Neural cell (in vitro differentiated cells): Measurements from ENCODE around the gene HFM1.

ENCODE experiments used
- EP300 ChIP-seq: fragments of 450-650 bp; conservative IDR thresholded peaks from 2 replicates; pipeline ENCODE4 v1.6.1; 2014; ENCODE audit warnings: antibody characterized with exemption, mild to moderate bottlenecking, moderate library complexity; ENCODE audit not compliant: poor library complexity, severe bottlenecking
- EZH2 ChIP-seq: fragments of 200-600, 300-800 bp; shearing (Covaris generic), sonication (generic); IDR thresholded peaks from 2 replicates; pipeline ENCODE4 v1.6.1; 2014; ENCODE audit warnings: antibody characterized with exemption, low read length, borderline replicate concordance, mild to moderate bottlenecking; ENCODE audit not compliant: insufficient read depth, poor library complexity, severe bottlenecking
- POLR2AphosphoS5 ChIP-seq: IDR thresholded peaks from 2 replicates; pipeline ENCODE4 v1.6.1; 2012
- RAD21 ChIP-seq: fragments of 450-650 bp; conservative IDR thresholded peaks from 2 replicates; pipeline ENCODE4 v1.6.1; 2014; ENCODE audit warnings: antibody characterized with exemption, mild to moderate bottlenecking, moderate library complexity
- SMC3 ChIP-seq: fragments of 450-650 bp; conservative IDR thresholded peaks from 2 replicates; pipeline ENCODE4 v1.6.1; 2014; ENCODE audit warnings: antibody characterized with exemption, mild to moderate bottlenecking, moderate library complexity; ENCODE audit not compliant: poor library complexity
- TAF1 ChIP-seq: IDR thresholded peaks from 2 replicates; pipeline ENCODE4 v1.6.1; 2012; ENCODE audit warnings: low read depth
- TF ChIP-seq, protein P1 (sequence below): fragments of 450-650 bp; IDR thresholded peaks from 2 replicates; pipeline ENCODE4 v1.5.1; 2014; ENCODE audit warnings: antibody characterized with exemption, mild to moderate bottlenecking, moderate library complexity; ENCODE audit not compliant: poor library complexity, severe bottlenecking
- TF ChIP-seq, protein P2 (sequence below): IDR thresholded peaks from 2 replicates; pipeline ENCODE4 v1.6.1; 2012; ENCODE audit warnings: borderline replicate concordance

DNA sequence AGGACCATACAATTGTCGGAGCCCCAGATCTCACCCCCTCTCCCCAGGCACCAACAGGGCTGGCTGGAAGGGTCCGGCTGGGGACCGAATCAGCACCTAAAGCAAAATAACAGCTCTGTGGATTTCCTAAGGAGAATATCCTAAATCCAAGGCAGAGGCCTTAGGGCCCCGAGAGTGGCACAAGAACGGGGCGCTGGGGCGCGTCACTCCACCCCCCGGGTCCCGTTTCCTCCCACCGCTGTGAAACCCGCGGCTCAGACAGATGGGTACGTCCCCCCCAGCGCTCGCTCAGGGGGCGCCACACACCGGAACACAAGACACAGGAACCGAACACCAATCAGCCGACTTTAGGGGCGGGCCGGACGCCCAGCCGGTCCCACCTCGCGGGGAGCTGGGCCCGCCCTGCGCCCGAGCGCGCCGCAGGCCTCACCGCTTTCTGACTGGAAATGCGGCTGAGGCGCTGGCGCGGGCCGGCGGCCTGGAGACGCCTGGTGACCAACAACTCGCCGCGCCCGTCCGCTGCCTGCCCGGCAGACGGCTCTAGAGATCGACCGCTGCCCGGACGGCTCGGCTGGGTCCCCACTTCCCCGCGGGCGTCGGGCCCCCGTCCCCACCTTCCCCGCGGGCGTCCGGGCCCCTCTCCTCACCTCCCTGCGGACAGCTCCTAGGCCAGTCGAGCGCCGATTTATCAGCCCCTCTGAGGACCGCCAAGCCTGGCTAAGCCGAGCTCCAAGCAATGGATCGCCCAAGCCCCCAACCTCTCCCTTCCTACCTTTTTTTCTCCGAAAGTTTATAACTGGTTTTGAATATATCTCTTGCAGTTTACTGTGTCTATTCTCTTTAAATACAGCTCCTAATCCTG is at the start of gene HFM1:
- TF ChIP-seq, protein P1, sequence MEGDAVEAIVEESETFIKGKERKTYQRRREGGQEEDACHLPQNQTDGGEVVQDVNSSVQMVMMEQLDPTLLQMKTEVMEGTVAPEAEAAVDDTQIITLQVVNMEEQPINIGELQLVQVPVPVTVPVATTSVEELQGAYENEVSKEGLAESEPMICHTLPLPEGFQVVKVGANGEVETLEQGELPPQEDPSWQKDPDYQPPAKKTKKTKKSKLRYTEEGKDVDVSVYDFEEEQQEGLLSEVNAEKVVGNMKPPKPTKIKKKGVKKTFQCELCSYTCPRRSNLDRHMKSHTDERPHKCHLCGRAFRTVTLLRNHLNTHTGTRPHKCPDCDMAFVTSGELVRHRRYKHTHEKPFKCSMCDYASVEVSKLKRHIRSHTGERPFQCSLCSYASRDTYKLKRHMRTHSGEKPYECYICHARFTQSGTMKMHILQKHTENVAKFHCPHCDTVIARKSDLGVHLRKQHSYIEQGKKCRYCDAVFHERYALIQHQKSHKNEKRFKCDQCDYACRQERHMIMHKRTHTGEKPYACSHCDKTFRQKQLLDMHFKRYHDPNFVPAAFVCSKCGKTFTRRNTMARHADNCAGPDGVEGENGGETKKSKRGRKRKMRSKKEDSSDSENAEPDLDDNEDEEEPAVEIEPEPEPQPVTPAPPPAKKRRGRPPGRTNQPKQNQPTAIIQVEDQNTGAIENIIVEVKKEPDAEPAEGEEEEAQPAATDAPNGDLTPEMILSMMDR: peak; percentile 40
- TF ChIP-seq EP300 (no peak), SMC3 (peak; percentile 38), EZH2 (no peak), RAD21 (peak; percentile 22), TAF1 (peak; percentile 44), POLR2AphosphoS5 (peak; percentile 53)
- TF ChIP-seq, protein P2, sequence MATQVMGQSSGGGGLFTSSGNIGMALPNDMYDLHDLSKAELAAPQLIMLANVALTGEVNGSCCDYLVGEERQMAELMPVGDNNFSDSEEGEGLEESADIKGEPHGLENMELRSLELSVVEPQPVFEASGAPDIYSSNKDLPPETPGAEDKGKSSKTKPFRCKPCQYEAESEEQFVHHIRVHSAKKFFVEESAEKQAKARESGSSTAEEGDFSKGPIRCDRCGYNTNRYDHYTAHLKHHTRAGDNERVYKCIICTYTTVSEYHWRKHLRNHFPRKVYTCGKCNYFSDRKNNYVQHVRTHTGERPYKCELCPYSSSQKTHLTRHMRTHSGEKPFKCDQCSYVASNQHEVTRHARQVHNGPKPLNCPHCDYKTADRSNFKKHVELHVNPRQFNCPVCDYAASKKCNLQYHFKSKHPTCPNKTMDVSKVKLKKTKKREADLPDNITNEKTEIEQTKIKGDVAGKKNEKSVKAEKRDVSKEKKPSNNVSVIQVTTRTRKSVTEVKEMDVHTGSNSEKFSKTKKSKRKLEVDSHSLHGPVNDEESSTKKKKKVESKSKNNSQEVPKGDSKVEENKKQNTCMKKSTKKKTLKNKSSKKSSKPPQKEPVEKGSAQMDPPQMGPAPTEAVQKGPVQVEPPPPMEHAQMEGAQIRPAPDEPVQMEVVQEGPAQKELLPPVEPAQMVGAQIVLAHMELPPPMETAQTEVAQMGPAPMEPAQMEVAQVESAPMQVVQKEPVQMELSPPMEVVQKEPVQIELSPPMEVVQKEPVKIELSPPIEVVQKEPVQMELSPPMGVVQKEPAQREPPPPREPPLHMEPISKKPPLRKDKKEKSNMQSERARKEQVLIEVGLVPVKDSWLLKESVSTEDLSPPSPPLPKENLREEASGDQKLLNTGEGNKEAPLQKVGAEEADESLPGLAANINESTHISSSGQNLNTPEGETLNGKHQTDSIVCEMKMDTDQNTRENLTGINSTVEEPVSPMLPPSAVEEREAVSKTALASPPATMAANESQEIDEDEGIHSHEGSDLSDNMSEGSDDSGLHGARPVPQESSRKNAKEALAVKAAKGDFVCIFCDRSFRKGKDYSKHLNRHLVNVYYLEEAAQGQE: no peak
